HCT116 (cell line): Measurements from ENCODE around the gene CD19. TPM values are rescaled to one million over a fixed set of nuclear protein-coding genes. Genes with fewer than 3 reads are reported as not detected.

ENCODE experiments used
- ATAC-seq: fragments of 200-7000 bp; cut with Tn5 transposase; 2 replicates; pipeline ENCODE4 v1.9.1; 2020; ENCODE audit warnings: mild to moderate bottlenecking, moderate library complexity
- BruUV-seq: library from RNA; stranded (reverse); fragments of 400-500 nt; replicated peaks from 2 replicates; lab custom pipeline; 2021; lab: Mats Ljungman, UMichigan
- CTCF ChIA-PET: fragments of 300-600 bp; sonication (Branson Sonifier 250); formaldehyde crosslinking; loops from one replicate; lab custom pipeline; 2021; ENCODE audit warnings: antibody characterized with exemption; lab: Charles Lee
- POLR2A ChIA-PET: fragments of 300-600, 350-600 bp; sonication (Branson Sonifier 250); formaldehyde crosslinking; loops from one replicate; lab custom pipeline; 2021; ENCODE audit warnings: antibody characterized with exemption; lab: Charles Lee
- RAD21 ChIA-PET, 2 experiments: fragments of 300-600 bp; sonication (Branson Sonifier 250); formaldehyde crosslinking; loops; one replicate each; lab custom pipeline; 2023; ENCODE audit warnings: low total read pairs in 2 of 2; ENCODE audit not compliant: uncharacterized antibody in 2 of 2, unreplicated experiment in 2 of 2, low non-redundant PET in 1 of 2; lab: Charles Lee
- DNase-seq: peaks from one replicate; pipeline ENCODE4 v3.0.0-alpha.2; 2010; ENCODE audit warnings: low read depth, low spot score
- H2AFZ ChIP-seq: fragments of 200-600 bp; shearing (Covaris generic), sonication (generic); 2 replicates; pipeline ENCODE4 v1.6.1; 2017; ENCODE audit warnings: low read depth, mixed run types, mixed read lengths, antibody characterized with exemption, low read length; ENCODE audit not compliant: poor library complexity, severe bottlenecking
- H3K27ac ChIP-seq: 2 replicates; pipeline ENCODE4 v1.5.1; 2012; ENCODE audit warnings: low read depth, low read length
- H3K27me3 ChIP-seq: fragments of 200-600 bp; sonication (generic); 2 replicates; pipeline ENCODE4 v1.6.1; 2016; ENCODE audit warnings: mixed run types, low read length, mixed read lengths; ENCODE audit not compliant: insufficient read depth
- H3K36me3 ChIP-seq, 2 experiments: fragments of 200-500 bp in 1 of 2; fragments of 200-600 bp in 1 of 2; sonication (Bioruptor generic) in 1 of 2; sonication (generic) in 1 of 2; 2 replicates each; pipeline versions ENCODE4 v1.5.1 to v1.6.1; 2014 to 2016; ENCODE audit warnings: low read length in 2 of 2, inconsistent platforms in 1 of 2, mixed read lengths in 1 of 2, mixed run types in 1 of 2; ENCODE audit not compliant: insufficient read depth in 2 of 2, control insufficient read depth in 1 of 2
- H3K4me1 ChIP-seq, 2 experiments: fragments of 200-600 bp in 1 of 2; sonication (generic) in 1 of 2; 2 replicates each; pipeline versions ENCODE4 v1.5.1 to v1.6.1; 2012 to 2017; ENCODE audit warnings: low read length in 2 of 2, inconsistent platforms in 1 of 2, mild to moderate bottlenecking in 1 of 2, mixed read lengths in 1 of 2, mixed run types in 1 of 2, moderate library complexity in 1 of 2; ENCODE audit not compliant: insufficient read depth in 2 of 2, control insufficient read depth in 1 of 2
- H3K4me2 ChIP-seq: fragments of 200-600 bp; sonication (generic); 2 replicates; pipeline ENCODE4 v1.6.1; 2017; ENCODE audit warnings: mixed run types, low read length, mixed read lengths
- H3K4me3 ChIP-seq, 2 experiments: fragments of 200-600 bp in 1 of 2; sonication (generic) in 1 of 2; replicated peaks in 1 of 2; 2 replicates each; pipeline ENCODE4 v1.5.1; 2011 to 2016; ENCODE audit warnings: low read length in 2 of 2, control low read depth in 1 of 2, low read depth in 1 of 2, mild to moderate bottlenecking in 1 of 2, mixed read lengths in 1 of 2, mixed run types in 1 of 2
- H3K79me2 ChIP-seq: fragments of 200-600 bp; sonication (generic); 2 replicates; pipeline ENCODE4 v1.6.1; 2017; ENCODE audit warnings: mild to moderate bottlenecking, mixed run types, low read length, moderate library complexity, mixed read lengths; ENCODE audit not compliant: insufficient read depth
- H3K9ac ChIP-seq: fragments of 200-600 bp; sonication (generic); 2 replicates; pipeline ENCODE4 v1.6.1; 2016; ENCODE audit warnings: low read length, mixed read lengths
- H3K9me2 ChIP-seq: fragments of 200-600 bp; sonication (generic), shearing (Covaris generic); 2 replicates; pipeline ENCODE4 v1.6.1; 2017; ENCODE audit warnings: mixed run types, mild to moderate bottlenecking, moderate library complexity; ENCODE audit not compliant: insufficient read depth
- H3K9me3 ChIP-seq, 2 experiments: fragments of 200-500 bp in 1 of 2; fragments of 200-600 bp in 1 of 2; sonication (Bioruptor generic) in 1 of 2; sonication (generic) in 1 of 2; 2 replicates each; pipeline ENCODE4 v1.6.1; 2014 to 2017; ENCODE audit warnings: low read length in 2 of 2, mixed read lengths in 2 of 2, inconsistent platforms in 1 of 2, low read depth in 1 of 2, mild to moderate bottlenecking in 1 of 2, mixed run types in 1 of 2, moderate library complexity in 1 of 2; ENCODE audit not compliant: control insufficient read depth in 1 of 2, insufficient read depth in 1 of 2
- H4K20me1 ChIP-seq: fragments of 200-600 bp; sonication (generic), shearing (Covaris generic); 2 replicates; pipeline ENCODE4 v1.6.1; 2017; ENCODE audit warnings: mixed run types, mild to moderate bottlenecking, moderate library complexity; ENCODE audit not compliant: insufficient read depth
- ATF3 ChIP-seq: IDR thresholded peaks from 2 replicates; pipeline ENCODE4 v1.6.1; 2012
- CBX3 ChIP-seq: IDR thresholded peaks from 2 replicates; pipeline ENCODE4 v1.6.1; 2012; ENCODE audit warnings: low read depth
- EGR1 ChIP-seq: IDR thresholded peaks from 2 replicates; pipeline ENCODE4 v1.6.1; 2012; ENCODE audit warnings: low read depth
- EZH2 ChIP-seq: fragments of 200-600 bp; sonication (generic); IDR thresholded peaks from 2 replicates; pipeline ENCODE4 v1.6.1; 2017; ENCODE audit warnings: antibody characterized with exemption, mixed run types
- EZH2phosphoT487 ChIP-seq: fragments of 200-600 bp; IDR thresholded peaks from 2 replicates; pipeline ENCODE4 v1.6.1; 2018; ENCODE audit warnings: antibody characterized with exemption, borderline replicate concordance
- MAX ChIP-seq: IDR thresholded peaks from 2 replicates; pipeline ENCODE4 v1.6.1; 2012
- POLR2AphosphoS5 ChIP-seq: IDR thresholded peaks from 2 replicates; pipeline ENCODE4 v1.6.1; 2011; ENCODE audit warnings: mild to moderate bottlenecking, low read depth, low read length, moderate library complexity
- SIN3A ChIP-seq: IDR thresholded peaks from 2 replicates; pipeline ENCODE4 v1.6.1; 2012; ENCODE audit warnings: low read depth
- SP1 ChIP-seq: IDR thresholded peaks from 2 replicates; pipeline ENCODE4 v1.6.1; 2012; ENCODE audit warnings: low read depth
- SRF ChIP-seq: IDR thresholded peaks from 2 replicates; pipeline ENCODE4 v1.6.1; 2012; ENCODE audit warnings: low read depth
- ZNF274 ChIP-seq: fragments of 200-500 bp; sonication (Bioruptor generic); IDR thresholded peaks from 2 replicates; pipeline ENCODE4 v1.6.1; 2014; ENCODE audit warnings: mild to moderate bottlenecking, low read depth, low read length, inconsistent platforms
- intact Hi-C: fragments of 100-400 bp; cut with micrococcal nuclease; formaldehyde crosslinking; loops from 2 replicates; pipeline ENCODE4 v1.10.0; 2022
- total RNA-seq: library from RNA; stranded (reverse); gene quantifications from one replicate; pipeline ENCODE4 v1.2.1, GENCODE V29; 2021; ENCODE audit not compliant: unreplicated experiment
- TF ChIP-seq, protein P1 (sequence below), 3 experiments: fragments of 200-600 bp in 1 of 3; sonication (generic) in 1 of 3; IDR thresholded peaks in 2 of 3; conservative IDR thresholded peaks in 1 of 3; 2 replicates each; pipeline ENCODE4 v1.5.1; 2012 to 2017; ENCODE audit warnings: low read depth in 2 of 3, low read length in 2 of 3, antibody characterized with exemption in 1 of 3, borderline replicate concordance in 1 of 3, control low read depth in 1 of 3, mild to moderate bottlenecking in 1 of 3, mixed read lengths in 1 of 3, mixed run types in 1 of 3, moderate library complexity in 1 of 3; ENCODE audit not compliant: insufficient read depth in 1 of 3
- TF ChIP-seq, protein P2 (sequence below): IDR thresholded peaks from 2 replicates; pipeline ENCODE4 v1.6.1; 2012; ENCODE audit warnings: low read depth
- TF ChIP-seq, protein P3 (sequence below): IDR thresholded peaks from 2 replicates; pipeline ENCODE4 v1.6.1; 2011; ENCODE audit warnings: mild to moderate bottlenecking, low read length, moderate library complexity; ENCODE audit not compliant: insufficient replicate concordance; ENCODE audit errors: extremely low read depth

Gene CD19
- total RNA-seq, 1 experiment from 2014 or later, result 0.27 TPM

- DNase-seq (no peak), ATAC-seq (no peak)
- BruUV-seq, result no TSS peak
- no peak for TF ChIP-seq SRF
- no peak for TF ChIP-seq CBX3
- no peak for TF ChIP-seq POLR2AphosphoS5
- TF ChIP-seq MAX, result no peak
- TF ChIP-seq, protein P1, sequence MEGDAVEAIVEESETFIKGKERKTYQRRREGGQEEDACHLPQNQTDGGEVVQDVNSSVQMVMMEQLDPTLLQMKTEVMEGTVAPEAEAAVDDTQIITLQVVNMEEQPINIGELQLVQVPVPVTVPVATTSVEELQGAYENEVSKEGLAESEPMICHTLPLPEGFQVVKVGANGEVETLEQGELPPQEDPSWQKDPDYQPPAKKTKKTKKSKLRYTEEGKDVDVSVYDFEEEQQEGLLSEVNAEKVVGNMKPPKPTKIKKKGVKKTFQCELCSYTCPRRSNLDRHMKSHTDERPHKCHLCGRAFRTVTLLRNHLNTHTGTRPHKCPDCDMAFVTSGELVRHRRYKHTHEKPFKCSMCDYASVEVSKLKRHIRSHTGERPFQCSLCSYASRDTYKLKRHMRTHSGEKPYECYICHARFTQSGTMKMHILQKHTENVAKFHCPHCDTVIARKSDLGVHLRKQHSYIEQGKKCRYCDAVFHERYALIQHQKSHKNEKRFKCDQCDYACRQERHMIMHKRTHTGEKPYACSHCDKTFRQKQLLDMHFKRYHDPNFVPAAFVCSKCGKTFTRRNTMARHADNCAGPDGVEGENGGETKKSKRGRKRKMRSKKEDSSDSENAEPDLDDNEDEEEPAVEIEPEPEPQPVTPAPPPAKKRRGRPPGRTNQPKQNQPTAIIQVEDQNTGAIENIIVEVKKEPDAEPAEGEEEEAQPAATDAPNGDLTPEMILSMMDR (IDR thresholded peaks at IDR 0.05 in 2 of 3, conservative IDR thresholded peaks at IDR 0.05 in 1 of 3; ENCODE audit: borderline replicate concordance in 1 of 3, insufficient read depth in 1 of 3, low read depth in 2 of 3, low read length in 2 of 3), result no peak
- TF ChIP-seq EZH2phosphoT487, result no peak
- no peak for TF ChIP-seq ATF3
- no peak for TF ChIP-seq EZH2
- TF ChIP-seq, protein P2, sequence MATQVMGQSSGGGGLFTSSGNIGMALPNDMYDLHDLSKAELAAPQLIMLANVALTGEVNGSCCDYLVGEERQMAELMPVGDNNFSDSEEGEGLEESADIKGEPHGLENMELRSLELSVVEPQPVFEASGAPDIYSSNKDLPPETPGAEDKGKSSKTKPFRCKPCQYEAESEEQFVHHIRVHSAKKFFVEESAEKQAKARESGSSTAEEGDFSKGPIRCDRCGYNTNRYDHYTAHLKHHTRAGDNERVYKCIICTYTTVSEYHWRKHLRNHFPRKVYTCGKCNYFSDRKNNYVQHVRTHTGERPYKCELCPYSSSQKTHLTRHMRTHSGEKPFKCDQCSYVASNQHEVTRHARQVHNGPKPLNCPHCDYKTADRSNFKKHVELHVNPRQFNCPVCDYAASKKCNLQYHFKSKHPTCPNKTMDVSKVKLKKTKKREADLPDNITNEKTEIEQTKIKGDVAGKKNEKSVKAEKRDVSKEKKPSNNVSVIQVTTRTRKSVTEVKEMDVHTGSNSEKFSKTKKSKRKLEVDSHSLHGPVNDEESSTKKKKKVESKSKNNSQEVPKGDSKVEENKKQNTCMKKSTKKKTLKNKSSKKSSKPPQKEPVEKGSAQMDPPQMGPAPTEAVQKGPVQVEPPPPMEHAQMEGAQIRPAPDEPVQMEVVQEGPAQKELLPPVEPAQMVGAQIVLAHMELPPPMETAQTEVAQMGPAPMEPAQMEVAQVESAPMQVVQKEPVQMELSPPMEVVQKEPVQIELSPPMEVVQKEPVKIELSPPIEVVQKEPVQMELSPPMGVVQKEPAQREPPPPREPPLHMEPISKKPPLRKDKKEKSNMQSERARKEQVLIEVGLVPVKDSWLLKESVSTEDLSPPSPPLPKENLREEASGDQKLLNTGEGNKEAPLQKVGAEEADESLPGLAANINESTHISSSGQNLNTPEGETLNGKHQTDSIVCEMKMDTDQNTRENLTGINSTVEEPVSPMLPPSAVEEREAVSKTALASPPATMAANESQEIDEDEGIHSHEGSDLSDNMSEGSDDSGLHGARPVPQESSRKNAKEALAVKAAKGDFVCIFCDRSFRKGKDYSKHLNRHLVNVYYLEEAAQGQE, result no peak
- TF ChIP-seq ZNF274, result no peak
- TF ChIP-seq, protein P3, sequence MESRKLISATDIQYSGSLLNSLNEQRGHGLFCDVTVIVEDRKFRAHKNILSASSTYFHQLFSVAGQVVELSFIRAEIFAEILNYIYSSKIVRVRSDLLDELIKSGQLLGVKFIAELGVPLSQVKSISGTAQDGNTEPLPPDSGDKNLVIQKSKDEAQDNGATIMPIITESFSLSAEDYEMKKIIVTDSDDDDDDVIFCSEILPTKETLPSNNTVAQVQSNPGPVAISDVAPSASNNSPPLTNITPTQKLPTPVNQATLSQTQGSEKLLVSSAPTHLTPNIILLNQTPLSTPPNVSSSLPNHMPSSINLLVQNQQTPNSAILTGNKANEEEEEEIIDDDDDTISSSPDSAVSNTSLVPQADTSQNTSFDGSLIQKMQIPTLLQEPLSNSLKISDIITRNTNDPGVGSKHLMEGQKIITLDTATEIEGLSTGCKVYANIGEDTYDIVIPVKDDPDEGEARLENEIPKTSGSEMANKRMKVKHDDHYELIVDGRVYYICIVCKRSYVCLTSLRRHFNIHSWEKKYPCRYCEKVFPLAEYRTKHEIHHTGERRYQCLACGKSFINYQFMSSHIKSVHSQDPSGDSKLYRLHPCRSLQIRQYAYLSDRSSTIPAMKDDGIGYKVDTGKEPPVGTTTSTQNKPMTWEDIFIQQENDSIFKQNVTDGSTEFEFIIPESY, result no peak
- no peak for TF ChIP-seq SIN3A
- no peak for TF ChIP-seq EGR1
- no peak for TF ChIP-seq SP1
- CTCF ChIA-PET, result no interaction called here
- Histone ChIP-seq H3K4me1 (no peaks in the 10 kb centered on the region), H3K9ac (no peak overlapping the region), H3K4me3 (no peak overlapping the region), H4K20me1 (no peaks in the 10 kb centered on the region), H3K27ac (no peak overlapping the region), H3K36me3 (peaks cover 0 to 15% of the 10 kb centered on the region in 2 experiments; a peak in 2 of 4 replicates), H3K27me3 (no peaks in the 10 kb centered on the region), H3K9me2 (no peaks in the 10 kb centered on the region), H3K9me3 (no peaks in the 10 kb centered on the region; a peak in 1 of 4 replicates), H3K79me2 (no peaks in the 10 kb centered on the region), H3K4me2 (no peak overlapping the region), H2AFZ (no peak overlapping the region)
- RAD21 ChIA-PET, result no interaction called here
- intact Hi-C loops, result no loop called here
- POLR2A ChIA-PET, result no interaction called here
These were observed 52.3 kb downstream of the CD19 start for GRCh38 chr16:28984091-28984490.
